Thyroid gland (tissue), 4 donors: Measurements from ENCODE around the gene MTG1.

ENCODE experiments used
- CTCF ChIP-seq, 6 experiments: fragments of 200-600 bp in 3 of 6; fragments of 450-650 bp in 3 of 6; sonication (generic) in 3 of 6; IDR thresholded peaks; one replicate each; pipeline ENCODE4 v1.5.1; 2016 to 2019; ENCODE audit warnings: antibody characterized with exemption in 6 of 6, mild to moderate bottlenecking in 2 of 6, inconsistent platforms in 1 of 6, moderate library complexity in 1 of 6
- POLR2A ChIP-seq, 2 donors: fragments of 450-650 bp; IDR thresholded peaks; one replicate each; pipeline ENCODE4 v1.6.1; 2017; ENCODE audit warnings: antibody characterized with exemption in 2 of 2, mild to moderate bottlenecking in 2 of 2, moderate library complexity in 1 of 2

- TF ChIP-seq CTCF (IDR thresholded peaks at IDR 0.05) = no peak
- no peak for TF ChIP-seq POLR2A (IDR thresholded peaks at IDR 0.05)
Observed at GRCh38 chr10:133350950-133351329, 43.0 kb upstream of the MTG1 start.
